Keratinocyte (primary cell): Measurements from ENCODE around the gene THRB.

Experiments
- CTCF ChIP-seq, 3 experiments: IDR thresholded peaks in 1 of 3; conservative IDR thresholded peaks in 1 of 3; optimal IDR thresholded peaks in 1 of 3; 2 replicates in 2 of 3; 3 replicates in 1 of 3; pipeline versions ENCODE3 to v1.5.1; 2011; ENCODE audit warnings: low read length in 3 of 3, mild to moderate bottlenecking in 3 of 3, moderate library complexity in 2 of 3, control low read depth in 1 of 3, inconsistent platforms in 1 of 3; ENCODE audit not compliant: insufficient read depth in 2 of 3; ENCODE audit errors: extremely low read depth in 1 of 3
- EZH2 ChIP-seq: IDR thresholded peaks from one replicate; pipeline ENCODE4 v1.6.1; 2012; ENCODE audit warnings: inconsistent platforms, mild to moderate bottlenecking, low read length, moderate library complexity

- no peak for TF ChIP-seq CTCF (optimal IDR thresholded peaks at IDR 0.05 in 1 of 3, IDR thresholded peaks at IDR 0.05 in 1 of 3, conservative IDR thresholded peaks at IDR 0.05 in 1 of 3; ENCODE audit: extremely low read depth in 1 of 3, insufficient read depth in 2 of 3, low read length in 3 of 3)
- no peak for TF ChIP-seq EZH2
These were observed 162.6 kb downstream of the THRB start for GRCh38 chr3:24332092-24332491.
